Keratinocyte (primary cell): Measurements from ENCODE around the gene KDM5B. TPM values are rescaled to one million over a fixed set of nuclear protein-coding genes. Genes with fewer than 3 reads are reported as not detected.

Source experiments
- DNase-seq: peaks from one replicate; pipeline ENCODE4 v3.0.0-alpha.2; 2011; ENCODE audit warnings: low read depth, missing footprints, low spot score
- FAIRE-seq: peaks from 2 replicates; lab custom pipeline; 2011; peaks lifted over from hg19 to GRCh38; lab: Jason Lieb, UNC
- H2AFZ ChIP-seq: 2 replicates; pipeline ENCODE4 v1.6.0; 2012; ENCODE audit warnings: low read length, control low read depth, inconsistent platforms; ENCODE audit not compliant: control insufficient read depth
- H3K27ac ChIP-seq: 2 replicates; pipeline ENCODE4 v1.5.1; 2011; ENCODE audit warnings: low read length; ENCODE audit not compliant: control insufficient read depth, insufficient read depth
- H3K27me3 ChIP-seq: 3 replicates; pipeline ENCODE4 v1.6.0; 2011; ENCODE audit warnings: low read length; ENCODE audit not compliant: control insufficient read depth, insufficient read depth; ENCODE audit errors: extremely low read depth
- H3K36me3 ChIP-seq, 2 experiments: 2 replicates in 1 of 2; 3 replicates in 1 of 2; pipeline ENCODE4 v1.5.1; 2011; ENCODE audit warnings: low read length in 2 of 2, mild to moderate bottlenecking in 1 of 2; ENCODE audit not compliant: control insufficient read depth in 2 of 2, insufficient read depth in 2 of 2; ENCODE audit errors: extremely low read depth in 1 of 2
- H3K4me1 ChIP-seq: 3 replicates; pipeline ENCODE4 v1.5.1; 2011; ENCODE audit warnings: low read length; ENCODE audit not compliant: control insufficient read depth, insufficient read depth; ENCODE audit errors: extremely low read depth
- H3K4me2 ChIP-seq: 3 replicates; pipeline ENCODE4 v1.6.0; 2011; ENCODE audit warnings: low read depth, low read length; ENCODE audit not compliant: control insufficient read depth, insufficient read depth; ENCODE audit errors: extremely low read depth
- H3K4me3 ChIP-seq, 3 experiments: fragments of 200-600 bp in 1 of 3; sonication (generic) in 1 of 3; 2 replicates in 2 of 3; 3 replicates in 1 of 3; pipeline ENCODE4 v1.5.1; 2011 to 2016; ENCODE audit warnings: low read length in 3 of 3, mild to moderate bottlenecking in 3 of 3, control low read depth in 2 of 3, inconsistent platforms in 1 of 3, low read depth in 1 of 3, mixed read lengths in 1 of 3, mixed run types in 1 of 3, moderate library complexity in 1 of 3; ENCODE audit not compliant: control insufficient read depth in 2 of 3, insufficient read depth in 2 of 3; ENCODE audit errors: extremely low read depth in 1 of 3
- H3K79me2 ChIP-seq: 2 replicates; pipeline ENCODE4 v1.6.0; 2012; ENCODE audit warnings: low read length; ENCODE audit not compliant: control insufficient read depth, insufficient read depth
- H3K9ac ChIP-seq: 3 replicates; pipeline ENCODE4 v1.6.0; 2011; ENCODE audit warnings: low read length; ENCODE audit not compliant: control insufficient read depth, insufficient read depth; ENCODE audit errors: extremely low read depth
- H3K9me1 ChIP-seq: 3 replicates; pipeline ENCODE4 v1.6.0; 2011; ENCODE audit warnings: low read length; ENCODE audit not compliant: control insufficient read depth, insufficient read depth; ENCODE audit errors: extremely low read depth
- H3K9me3 ChIP-seq: 2 replicates; pipeline ENCODE4 v1.5.1; 2012; ENCODE audit warnings: low read depth, low read length; ENCODE audit not compliant: control insufficient read depth
- H4K20me1 ChIP-seq: 3 replicates; pipeline ENCODE4 v1.6.0; 2011; ENCODE audit warnings: low read length; ENCODE audit not compliant: control insufficient read depth, insufficient read depth; ENCODE audit errors: extremely low read depth
- CTCF ChIP-seq, 3 experiments: IDR thresholded peaks in 1 of 3; conservative IDR thresholded peaks in 1 of 3; optimal IDR thresholded peaks in 1 of 3; 2 replicates in 2 of 3; 3 replicates in 1 of 3; pipeline versions ENCODE3 to v1.5.1; 2011; ENCODE audit warnings: low read length in 3 of 3, mild to moderate bottlenecking in 3 of 3, moderate library complexity in 2 of 3, control low read depth in 1 of 3, inconsistent platforms in 1 of 3; ENCODE audit not compliant: insufficient read depth in 2 of 3; ENCODE audit errors: extremely low read depth in 1 of 3
- EZH2 ChIP-seq: IDR thresholded peaks from one replicate; pipeline ENCODE4 v1.6.1; 2012; ENCODE audit warnings: inconsistent platforms, mild to moderate bottlenecking, low read length, moderate library complexity
- dilution Hi-C: fragments of 300-500 bp; cut with MboI; formaldehyde crosslinking; loops from one replicate; pipeline ENCODE4 v1.7.0; 2020; ENCODE audit warnings: low sequenced_read_pairs; ENCODE audit not compliant: extremely low pct_ligation_motif_present
- polyA plus RNA-seq, 5 experiments: library from polyadenylated mRNA; depleted of rRNA in 3 of 5; stranded (reverse) in 3 of 5; stranded (forward) in 1 of 5; unstranded in 1 of 5; fragments of >200 nt; gene quantifications; 1 replicate in 1 of 5; 2 replicates in 3 of 5; 3 replicates in 1 of 5; pipeline versions ENCODE4 v1.2.1 to v1.2.3, GENCODE V29; 2011 to 2012; ENCODE audit warnings: missing spikeins in 2 of 5, low read depth in 1 of 5, low replicate concordance in 1 of 5

Gene KDM5B
- polyA plus RNA-seq, 1 donor (not counting 4 experiments of a cell fraction or from before 2014, with no cell fraction given) = 60.1 TPM

GRCh38 chr1:202703191-202703590, 105.0 kb downstream of the KDM5B start:
- H3K79me2 ChIP-seq = no peaks in the 10 kb centered on the region
- no peaks in the 10 kb centered on the region for H3K9me3 ChIP-seq
- dilution Hi-C loops = no loop called here
- H3K9ac ChIP-seq = no peak overlapping the region
- no peak overlapping the region for H2AFZ ChIP-seq
- no peak for TF ChIP-seq EZH2
- no peak for TF ChIP-seq CTCF (optimal IDR thresholded peaks at IDR 0.05 in 1 of 3, IDR thresholded peaks at IDR 0.05 in 1 of 3, conservative IDR thresholded peaks at IDR 0.05 in 1 of 3; ENCODE audit: extremely low read depth in 1 of 3, insufficient read depth in 2 of 3, low read length in 3 of 3)
- no peak for DNase-seq
- no peak overlapping the region for H3K4me3 ChIP-seq
- H3K4me2 ChIP-seq = no peak overlapping the region
- H3K27me3 ChIP-seq = peaks cover 39% of the 10 kb centered on the region
- H3K36me3 ChIP-seq = no peaks in the 10 kb centered on the region
- FAIRE-seq = no peak
- H3K9me1 ChIP-seq = no peaks in the 10 kb centered on the region
- no peaks in the 10 kb centered on the region for H3K4me1 ChIP-seq
- H3K27ac ChIP-seq = no peak overlapping the region
- H4K20me1 ChIP-seq = no peaks in the 10 kb centered on the region

- Histone ChIP-seq H2AFZ (no peak overlapping the region), H3K9me3 (no peaks in the 10 kb centered on the region), H3K9me1 (no peaks in the 10 kb centered on the region), H3K27me3 (peaks cover 29% of the 10 kb centered on the region), H4K20me1 (no peaks in the 10 kb centered on the region), H3K79me2 (no peaks in the 10 kb centered on the region), H3K36me3 (no peaks in the 10 kb centered on the region), H3K4me3 (no peak overlapping the region), H3K9ac (no peak overlapping the region), H3K4me1 (no peaks in the 10 kb centered on the region), H3K4me2 (no peak overlapping the region), H3K27ac (no peak overlapping the region)
- DNase-seq = no peak
- TF ChIP-seq CTCF (optimal IDR thresholded peaks at IDR 0.05 in 1 of 3, IDR thresholded peaks at IDR 0.05 in 1 of 3, conservative IDR thresholded peaks at IDR 0.05 in 1 of 3; ENCODE audit: extremely low read depth in 1 of 3, insufficient read depth in 2 of 3, low read length in 3 of 3) (no peak), EZH2 (no peak)
- dilution Hi-C loops = no loop called here
- FAIRE-seq = no peak
Measured at GRCh38 chr1:202702088-202702487, 106.1 kb downstream of the KDM5B start.
